HT-29 (cell line): ENCODE results near the gene NFE2L1. TPM values are rescaled to one million over a fixed set of nuclear protein-coding genes. Genes with fewer than 3 reads are reported as not detected.

Source experiments
- DNase-seq: peaks from one replicate; pipeline ENCODE4 v3.0.0-alpha.2; 2015; ENCODE audit warnings: low spot score
- total RNA-seq: library from RNA; depleted of rRNA; stranded (reverse); fragments of >200 nt; shearing (Covaris generic); gene quantifications from 2 replicates; pipeline ENCODE4 v1.2.3, GENCODE V29; 2014

Gene NFE2L1
- total RNA-seq, 1 experiment from 2014 or later, result 39.5 TPM

- DNase-seq, result no peak
Observed at GRCh38 chr17:48047113-48047740, 932 bp upstream of the NFE2L1 start.

GRCh38 chr17:48048384-48049126, 396 bp downstream of the NFE2L1 start:
- peak; percentile 94 for DNase-seq

GRCh38 chr17:48051283-48051682, 3.1 kb downstream of the NFE2L1 start:
- DNase-seq, result no peak

- peak; percentile 38 for DNase-seq
Observed at GRCh38 chr17:48051706-48052486, 3.7 kb downstream of the NFE2L1 start.

- DNase-seq, result peak; percentile 39
Observed at GRCh38 chr17:48052956-48053757, 5.0 kb downstream of the NFE2L1 start.

- no peak for DNase-seq
Observed at GRCh38 chr17:48053758-48054237, 5.6 kb downstream of the NFE2L1 start.

- DNase-seq, result peak; percentile 88
Observed at GRCh38 chr17:48054238-48055185, 6.4 kb downstream of the NFE2L1 start.

GRCh38 chr17:48055531-48056245, 7.5 kb downstream of the NFE2L1 start:
- DNase-seq, result no peak

GRCh38 chr17:48056246-48056745, 8.1 kb downstream of the NFE2L1 start:
- no peak for DNase-seq

- DNase-seq, result no peak
Observed at GRCh38 chr17:48056879-48057278, 8.7 kb downstream of the NFE2L1 start.

GRCh38 chr17:48057626-48058025, 9.5 kb downstream of the NFE2L1 start:
- no peak for DNase-seq

GRCh38 chr17:48058393-48059124, 10.4 kb downstream of the NFE2L1 start:
- no peak for DNase-seq

- no peak for DNase-seq
Observed at GRCh38 chr17:48059125-48059668, 11.0 kb downstream of the NFE2L1 start.

- DNase-seq, result no peak
Observed at GRCh38 chr17:48060249-48060648, 12.1 kb downstream of the NFE2L1 start.

- no peak for DNase-seq
Observed at GRCh38 chr17:48062273-48062672, 14.1 kb downstream of the NFE2L1 start.

- DNase-seq, result no peak
Observed at GRCh38 chr17:48064638-48065037, 16.5 kb downstream of the NFE2L1 start.

GRCh38 chr17:48066192-48066591, 18.0 kb downstream of the NFE2L1 start:
- DNase-seq, result no peak

- DNase-seq, result no peak
Observed at GRCh38 chr17:48066656-48067055, 18.5 kb downstream of the NFE2L1 start.
